ENCODE results near the gene SPATA3. TPM values are rescaled to one million over a fixed set of nuclear protein-coding genes. Genes with fewer than 3 reads are reported as not detected.
A peak's percentile ranks its signal among the peaks of the same experiment; 100 is the strongest.

SPATA3 gene
- polyA plus RNA-seq, 6 donors from 2014 or later, result not detected

DNA sequence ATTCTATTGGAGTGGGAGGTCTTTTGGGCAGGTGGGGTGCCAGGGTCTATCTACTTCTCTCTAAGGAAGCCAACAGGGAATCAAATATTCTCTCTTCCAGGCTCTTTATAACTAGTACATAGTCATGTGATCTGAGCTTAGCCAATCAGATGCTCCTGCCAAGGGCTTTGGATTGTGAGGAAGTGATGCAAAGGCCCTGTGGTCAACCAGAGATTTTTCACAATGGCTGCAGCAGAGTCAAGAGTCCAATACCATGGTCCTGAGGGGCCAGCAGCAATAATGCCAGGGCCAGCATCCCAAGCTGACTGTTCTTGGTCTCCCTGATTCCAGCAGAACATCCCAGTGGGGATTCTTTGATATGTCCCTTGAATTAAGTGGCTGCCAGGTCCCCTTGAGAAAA lies 33.0 kb downstream of the SPATA3 start:
- H3K9me3 Mint-ChIP-seq, result peaks cover 0 to 2% (median 0%) of the 10 kb centered on the region in 7 donors

DNA sequence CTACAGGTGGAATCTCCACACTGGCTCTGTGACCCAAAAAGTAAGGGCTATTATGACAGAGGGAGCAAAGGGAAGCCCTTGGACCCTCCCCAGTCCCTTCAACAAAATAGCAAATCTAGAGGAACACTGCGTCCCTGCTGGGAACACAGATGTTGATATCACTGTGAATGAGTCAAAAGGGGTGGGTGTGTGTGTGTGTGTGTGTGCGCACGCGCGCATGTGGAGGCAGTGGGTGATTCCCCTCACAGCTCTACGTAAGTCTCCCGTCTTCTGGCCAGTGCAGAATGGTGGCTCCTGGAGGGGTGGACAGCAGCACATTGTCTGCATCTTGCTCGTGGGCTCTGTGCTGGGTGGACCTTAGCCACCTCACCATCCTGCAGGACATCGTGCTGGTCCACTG lies 33.6 kb downstream of the SPATA3 start:
- DNase-seq (no peak), ATAC-seq (ENCODE audit: low read depth in 2 of 2) (no peak)
- peaks cover 0 to 31% (median 10%) of the 10 kb centered on the region in 3 donors for H3K27me3 Mint-ChIP-seq
- H3K27ac Mint-ChIP-seq, result no peak overlapping the region
- no peak overlapping the region for H3K4me3 Mint-ChIP-seq
- peaks cover 0 to 2% (median 0%) of the 10 kb centered on the region in 7 donors for H3K9me3 Mint-ChIP-seq
- peaks cover 3 to 11% (median 8%) of the 10 kb centered on the region in 3 donors for H3K4me1 Mint-ChIP-seq
- H3K36me3 Mint-ChIP-seq, result no peaks in the 10 kb centered on the region

More for the DNA sequence above, 33.0 kb downstream of the SPATA3 start:
- peaks cover 0 to 31% (median 11%) of the 10 kb centered on the region in 3 donors for H3K27me3 Mint-ChIP-seq
- DNase-seq (no peak), ATAC-seq (ENCODE audit: low read depth in 2 of 2) (no peak)
- H3K27ac Mint-ChIP-seq, result no peak overlapping the region
- no peaks in the 10 kb centered on the region for H3K36me3 Mint-ChIP-seq
- H3K4me3 Mint-ChIP-seq, result no peak overlapping the region
- peaks cover 0 to 5% (median under 1%) of the 10 kb centered on the region in 3 donors for H3K4me1 Mint-ChIP-seq

DNA sequence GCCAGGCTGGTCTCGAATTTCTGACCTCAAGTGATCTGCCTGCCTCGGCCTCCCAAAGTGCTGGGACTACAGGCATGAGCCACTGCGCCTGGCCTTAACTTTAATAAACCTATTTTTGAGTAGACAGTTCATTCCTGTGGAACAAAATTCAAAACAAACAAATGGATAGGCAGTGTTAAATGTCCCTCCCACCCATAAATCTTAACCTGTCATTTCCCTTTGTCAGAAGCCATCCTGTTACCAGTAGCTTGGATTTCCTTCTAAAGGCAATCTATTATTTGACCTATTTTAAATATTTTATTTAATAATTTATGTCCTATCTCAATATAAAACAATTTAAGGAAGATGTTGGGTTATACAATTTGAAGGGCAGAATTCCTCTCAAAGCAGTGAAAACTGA lies 34.8 kb downstream of the SPATA3 start:
- Mint-ChIP-seq H3K27ac (no peak overlapping the region), H3K9me3 (peaks cover 0 to 2% (median 0%) of the 10 kb centered on the region in 7 donors), H3K4me1 (peaks cover 6 to 16% (median 16%) of the 10 kb centered on the region in 3 donors), H3K27me3 (peaks cover 0 to 28% (median 11%) of the 10 kb centered on the region in 3 donors), H3K36me3 (no peaks in the 10 kb centered on the region), H3K4me3 (no peak overlapping the region)
- DNase-seq, result no peak
- ATAC-seq (ENCODE audit: low read depth in 2 of 2), result no peak

DNA sequence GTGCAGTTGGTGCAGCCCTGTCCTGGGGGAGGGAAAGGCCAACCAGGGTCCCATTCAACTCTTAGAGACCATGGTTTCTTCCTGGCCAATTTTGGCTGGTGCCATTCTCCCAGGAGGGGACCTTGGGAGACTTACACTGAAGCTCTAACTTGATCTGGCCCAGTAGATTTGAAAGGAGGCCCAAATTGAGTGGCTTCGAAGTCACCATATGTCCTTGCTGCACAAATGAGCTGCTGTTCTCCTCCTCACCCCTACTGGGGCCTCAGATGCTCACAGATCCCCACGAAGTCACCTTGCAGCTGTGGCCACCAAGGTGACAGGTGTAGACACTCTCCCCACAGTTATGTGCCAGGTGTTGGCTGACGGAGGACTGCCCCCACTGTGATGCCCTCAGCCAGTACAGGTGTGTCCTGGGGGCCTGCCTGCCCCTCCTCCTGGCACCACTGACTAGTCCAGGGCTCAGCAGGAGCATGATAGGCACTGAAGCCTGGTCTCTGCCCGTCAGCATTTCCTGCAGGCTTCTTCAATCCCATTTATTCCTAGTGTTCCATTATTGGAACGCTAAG lies 36.7 kb downstream of the SPATA3 start:
- H3K27me3 Mint-ChIP-seq, result peaks cover 11 to 36% (median 17%) of the 10 kb centered on the region in 3 donors
- no peak for DNase-seq

DNA sequence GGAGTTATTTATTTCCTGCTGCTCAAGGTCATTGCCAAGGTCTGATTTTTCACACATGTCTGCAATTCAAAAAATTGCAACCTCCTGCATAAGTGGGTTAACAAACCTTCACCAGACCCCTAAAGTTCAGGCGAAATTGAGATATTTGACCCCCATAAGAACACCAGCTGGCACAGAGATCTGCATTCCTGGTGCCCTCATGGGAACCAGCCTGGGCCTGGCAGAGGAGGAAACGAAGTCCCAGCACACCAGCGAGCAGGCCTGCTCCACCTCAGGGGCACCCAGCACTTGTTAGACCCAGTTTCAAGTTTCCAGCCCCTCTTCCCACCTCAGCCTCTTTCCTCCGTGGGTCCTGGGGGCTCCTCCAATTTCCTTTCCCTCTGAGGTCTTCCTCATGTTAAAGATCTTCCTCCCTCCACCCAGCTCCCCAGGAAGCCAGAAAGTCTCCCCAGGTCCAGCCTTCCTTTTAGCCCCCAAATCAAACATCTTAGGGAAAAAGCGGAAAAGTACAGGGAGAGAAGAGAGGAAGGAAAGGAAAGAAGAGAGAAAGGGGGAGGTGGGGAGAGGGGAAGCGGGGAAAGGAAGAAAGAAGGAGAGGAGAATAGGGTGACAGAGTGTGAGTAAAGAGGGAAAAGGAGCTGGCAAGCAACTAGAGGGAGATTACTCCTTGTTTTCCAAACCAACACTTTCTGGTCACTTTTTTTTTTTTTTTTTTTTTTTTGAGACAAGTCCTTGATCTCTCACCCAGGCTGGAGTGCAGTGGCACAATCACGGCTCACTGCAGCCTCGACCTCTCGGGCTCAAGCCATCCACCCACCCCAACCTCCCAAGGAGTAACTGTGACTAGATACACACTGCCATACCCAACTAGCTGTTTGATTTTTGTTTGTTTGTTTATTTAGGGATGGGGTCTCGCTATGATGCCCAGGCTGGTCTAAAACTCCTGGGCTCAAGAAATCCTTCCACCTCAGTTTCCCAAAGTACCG lies 37.5 kb downstream of the SPATA3 start:
- H3K4me3 Mint-ChIP-seq, result no peak overlapping the region

More for the DNA sequence above, 36.7 kb downstream of the SPATA3 start:
- Mint-ChIP-seq H3K27ac (no peak overlapping the region), H3K4me3 (no peak overlapping the region), H3K36me3 (no peaks in the 10 kb centered on the region), H3K9me3 (peaks cover 0 to 2% (median 0%) of the 10 kb centered on the region in 7 donors), H3K4me1 (peaks cover 6 to 24% (median 16%) of the 10 kb centered on the region in 3 donors)
- ATAC-seq (ENCODE audit: low read depth in 2 of 2), result no peak

DNA sequence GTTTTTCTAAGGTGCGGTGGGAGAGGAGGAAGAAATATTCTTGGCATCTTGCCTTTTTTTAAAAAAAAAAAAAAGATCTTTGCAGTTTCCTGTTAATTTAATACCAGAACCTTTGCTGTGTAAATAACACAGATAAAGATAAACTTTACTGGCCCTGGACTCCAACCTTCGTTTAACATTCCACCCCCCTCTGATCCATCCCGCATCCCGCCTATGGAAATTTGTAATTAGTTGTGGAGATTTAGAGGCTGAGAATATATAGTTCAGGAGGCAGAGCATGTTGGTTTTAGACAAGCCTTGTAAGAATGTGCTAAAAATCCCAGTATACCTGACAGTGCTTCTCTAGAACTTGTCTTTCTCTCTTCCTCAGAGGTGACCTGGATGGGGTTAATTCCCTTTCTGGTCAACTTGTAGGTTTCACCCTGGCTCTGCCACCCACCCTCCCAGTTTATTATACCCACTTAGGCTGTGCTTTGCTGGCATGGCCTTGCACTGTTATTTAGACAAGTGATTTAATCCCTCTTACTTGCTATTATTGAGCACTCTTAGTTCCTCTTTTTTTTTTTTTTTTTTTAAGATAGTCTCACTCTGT lies 38.5 kb downstream of the SPATA3 start:
- peak overlapping the region in 1 of 6 donors; percentile 4 for H3K27ac Mint-ChIP-seq
- DNase-seq, result peak; percentile 21
- peak; percentile 77 for ATAC-seq (ENCODE audit: low read depth in 2 of 2)
- H3K4me3 Mint-ChIP-seq, result peak overlapping the region in 1 of 8 donors; percentile 59
- H3K36me3 Mint-ChIP-seq, result no peaks in the 10 kb centered on the region
- H3K9me3 Mint-ChIP-seq, result peaks cover 0 to 2% (median 0%) of the 10 kb centered on the region in 7 donors
- peaks cover 10 to 32% (median 21%) of the 10 kb centered on the region in 3 donors for H3K4me1 Mint-ChIP-seq
- peaks cover 27 to 46% (median 30%) of the 10 kb centered on the region in 3 donors for H3K27me3 Mint-ChIP-seq

More for the DNA sequence above, 37.5 kb downstream of the SPATA3 start:
- Mint-ChIP-seq H3K36me3 (no peaks in the 10 kb centered on the region), H3K27me3 (peaks cover 17 to 37% (median 20%) of the 10 kb centered on the region in 3 donors), H3K9me3 (peaks cover 0 to 2% (median 0%) of the 10 kb centered on the region in 7 donors), H3K27ac (no peak overlapping the region), H3K4me1 (peaks cover 10 to 28% (median 21%) of the 10 kb centered on the region in 3 donors)
- DNase-seq (no peak), ATAC-seq (ENCODE audit: low read depth in 2 of 2) (no peak)

DNA sequence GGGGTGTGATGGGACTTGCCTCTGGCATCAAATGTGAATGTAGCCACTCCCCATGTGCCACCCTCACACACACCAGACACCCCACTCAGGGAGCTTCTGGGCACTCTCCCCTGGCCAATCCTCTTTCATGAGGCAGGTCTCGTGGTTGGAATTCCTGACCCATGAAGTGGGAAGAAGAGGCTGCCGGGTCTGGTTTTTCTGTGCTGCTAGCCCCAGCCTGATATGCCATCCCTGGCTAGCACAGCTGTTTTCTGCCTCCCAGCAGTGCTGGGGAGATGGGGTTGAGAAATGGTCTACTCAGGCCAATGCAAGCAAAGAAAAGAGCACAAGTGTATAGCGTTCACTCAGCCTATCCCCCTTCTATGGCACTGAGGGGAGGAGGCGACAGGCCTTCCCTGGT lies 40.2 kb downstream of the SPATA3 start:
- ATAC-seq (ENCODE audit: low read depth in 2 of 2), result no peak
- H3K4me1 Mint-ChIP-seq, result peaks cover 10 to 32% (median 21%) of the 10 kb centered on the region in 3 donors
- peaks cover 44 to 64% (median 45%) of the 10 kb centered on the region in 3 donors for H3K27me3 Mint-ChIP-seq
- peaks cover 0 to 2% (median 0%) of the 10 kb centered on the region in 7 donors for H3K9me3 Mint-ChIP-seq
- H3K27ac Mint-ChIP-seq, result no peak overlapping the region
- H3K36me3 Mint-ChIP-seq, result no peaks in the 10 kb centered on the region
- DNase-seq, result no peak
- H3K4me3 Mint-ChIP-seq, result peak overlapping the region in 4 of 8 donors; percentile 32 to 80 (median 42)

DNA sequence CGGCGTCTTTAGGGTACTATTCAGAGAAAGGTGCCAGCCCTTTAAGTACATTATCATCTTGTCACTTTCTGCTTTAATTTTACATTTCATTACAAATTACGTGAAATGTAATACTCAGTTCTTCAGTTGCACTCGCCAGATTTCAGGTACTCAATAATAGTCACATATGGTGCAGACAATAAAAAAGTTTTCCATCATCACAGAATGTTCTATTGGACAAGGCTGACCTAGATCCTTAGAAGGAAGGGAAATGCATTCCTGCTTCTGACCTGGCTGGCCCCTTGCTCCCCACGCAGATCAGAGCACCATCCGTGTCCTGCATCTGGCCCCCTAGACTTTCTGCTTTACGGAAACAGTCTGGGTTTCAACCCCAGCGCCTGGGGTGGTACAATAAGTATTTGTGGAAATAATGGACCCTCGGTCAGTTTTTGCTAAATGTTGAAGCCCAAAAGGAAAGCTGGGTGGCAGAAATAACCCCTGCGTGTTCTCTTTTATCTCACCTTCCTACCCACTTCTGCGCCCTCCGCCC lies 40.7 kb downstream of the SPATA3 start:
- no peaks in the 10 kb centered on the region for H3K9me3 Mint-ChIP-seq
- peaks cover 48 to 69% (median 49%) of the 10 kb centered on the region in 3 donors for H3K27me3 Mint-ChIP-seq
- H3K4me3 Mint-ChIP-seq, result peak overlapping the region in 6 of 8 donors; percentile 32 to 80 (median 56)
- no peaks in the 10 kb centered on the region for H3K36me3 Mint-ChIP-seq
- H3K27ac Mint-ChIP-seq, result no peak overlapping the region
- peaks cover 10 to 32% (median 21%) of the 10 kb centered on the region in 3 donors for H3K4me1 Mint-ChIP-seq
- DNase-seq, result no peak
- ATAC-seq (ENCODE audit: low read depth in 2 of 2), result no peak

DNA sequence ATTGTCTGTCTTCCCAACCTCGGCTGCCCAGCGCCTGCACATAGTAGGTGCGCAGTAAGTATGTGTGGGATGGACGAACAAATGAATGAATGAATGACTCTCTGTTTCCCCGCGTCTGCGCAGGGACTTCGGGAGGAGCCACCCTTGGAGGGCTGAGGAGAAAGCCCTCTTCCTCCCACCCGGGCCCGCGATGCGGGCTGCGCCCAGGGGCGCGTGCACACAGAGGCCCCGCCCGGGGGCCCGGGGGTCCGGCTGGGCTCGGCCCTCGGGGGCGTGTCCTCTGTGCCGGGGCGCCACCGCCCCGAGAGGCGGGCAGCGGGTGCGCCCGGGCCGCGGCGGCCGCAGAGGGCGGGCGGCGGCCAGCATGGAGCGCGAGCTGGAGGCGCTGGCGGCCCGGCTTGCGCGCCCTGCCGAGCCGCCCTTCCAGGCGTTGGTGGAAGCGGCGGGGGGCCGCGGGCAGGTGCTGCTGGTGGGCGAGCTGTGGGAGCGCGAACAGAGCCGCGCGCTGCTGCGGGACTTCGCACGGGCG lies 41.3 kb downstream of the SPATA3 start, which contains the start of gene C2orf72:
Gene C2orf72 (plus strand): TSS at position 322 of the 529 bp plus-strand sequence. CDS start 43 bp downstream, at position 365.
- ATAC-seq (ENCODE audit: low read depth in 2 of 2), result peak; percentile 11 to 29

DNA sequence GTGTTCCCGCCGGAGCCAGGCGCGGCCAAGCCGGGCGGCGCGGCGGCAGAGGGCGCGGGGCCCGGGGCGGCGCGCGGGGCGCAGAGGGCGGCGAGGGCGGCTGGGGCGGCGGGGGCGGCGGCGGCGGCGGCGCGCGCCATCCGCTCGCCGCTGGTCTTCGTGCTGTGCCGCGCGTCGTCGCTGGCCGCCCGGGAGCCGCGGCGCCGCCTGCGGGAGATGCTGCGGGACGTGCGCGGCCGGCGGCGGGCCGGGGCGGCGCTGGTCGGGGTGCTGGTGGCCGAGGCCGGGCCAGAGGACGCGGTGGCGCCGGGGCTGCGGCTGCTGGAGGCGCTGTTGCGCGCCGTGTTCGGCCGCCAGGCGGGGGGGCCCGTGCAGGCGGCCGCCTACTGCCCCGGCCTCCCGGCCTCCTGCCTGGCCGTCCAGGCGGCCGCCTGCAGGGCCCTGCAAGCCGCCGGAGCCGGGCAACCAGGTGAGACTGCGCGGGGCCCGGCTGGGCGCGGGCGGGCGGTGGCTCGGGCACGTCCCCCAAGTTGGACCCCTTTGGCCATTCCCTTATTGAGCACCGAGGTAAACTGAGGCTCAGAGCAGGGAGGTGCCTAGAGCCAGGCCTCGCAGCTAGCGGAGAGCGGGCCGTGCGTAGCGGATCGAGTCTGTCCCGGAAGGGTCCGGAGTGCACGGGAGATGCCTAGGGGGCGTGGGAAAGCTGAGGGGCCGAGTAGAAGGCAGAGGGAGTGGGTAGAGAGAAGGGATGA lies 42.0 kb downstream of the SPATA3 start:
- Mint-ChIP-seq H3K9me3 (no peaks in the 10 kb centered on the region), H3K27ac (no peak overlapping the region), H3K27me3 (peaks cover 48 to 68% (median 56%) of the 10 kb centered on the region in 3 donors), H3K4me1 (peaks cover 10 to 32% (median 21%) of the 10 kb centered on the region in 3 donors), H3K36me3 (no peaks in the 10 kb centered on the region), H3K4me3 (peak overlapping the region in 7 of 8 donors; percentile 64 to 85 (median 70))
- DNase-seq, result no peak
- peak; percentile 40 to 43 for ATAC-seq (ENCODE audit: low read depth in 2 of 2)

More for the DNA sequence above, 41.3 kb downstream of the SPATA3 start, which contains the start of gene C2orf72:
- H3K4me3 Mint-ChIP-seq, result peak within 1 kb of the TSS; percentile 46 to 85 (median 70)
- DNase-seq, result no peak
- H3K27me3 Mint-ChIP-seq, result peaks cover 46 to 71% (median 55%) of the 10 kb centered on the region in 3 donors
- H3K27ac Mint-ChIP-seq, result no peak within 1 kb of the TSS
- H3K9me3 Mint-ChIP-seq, result no peaks in the 10 kb centered on the region
- H3K36me3 Mint-ChIP-seq, result no peaks in the 10 kb centered on the region
- H3K4me1 Mint-ChIP-seq, result peaks cover 10 to 32% (median 21%) of the 10 kb centered on the region in 3 donors

DNA sequence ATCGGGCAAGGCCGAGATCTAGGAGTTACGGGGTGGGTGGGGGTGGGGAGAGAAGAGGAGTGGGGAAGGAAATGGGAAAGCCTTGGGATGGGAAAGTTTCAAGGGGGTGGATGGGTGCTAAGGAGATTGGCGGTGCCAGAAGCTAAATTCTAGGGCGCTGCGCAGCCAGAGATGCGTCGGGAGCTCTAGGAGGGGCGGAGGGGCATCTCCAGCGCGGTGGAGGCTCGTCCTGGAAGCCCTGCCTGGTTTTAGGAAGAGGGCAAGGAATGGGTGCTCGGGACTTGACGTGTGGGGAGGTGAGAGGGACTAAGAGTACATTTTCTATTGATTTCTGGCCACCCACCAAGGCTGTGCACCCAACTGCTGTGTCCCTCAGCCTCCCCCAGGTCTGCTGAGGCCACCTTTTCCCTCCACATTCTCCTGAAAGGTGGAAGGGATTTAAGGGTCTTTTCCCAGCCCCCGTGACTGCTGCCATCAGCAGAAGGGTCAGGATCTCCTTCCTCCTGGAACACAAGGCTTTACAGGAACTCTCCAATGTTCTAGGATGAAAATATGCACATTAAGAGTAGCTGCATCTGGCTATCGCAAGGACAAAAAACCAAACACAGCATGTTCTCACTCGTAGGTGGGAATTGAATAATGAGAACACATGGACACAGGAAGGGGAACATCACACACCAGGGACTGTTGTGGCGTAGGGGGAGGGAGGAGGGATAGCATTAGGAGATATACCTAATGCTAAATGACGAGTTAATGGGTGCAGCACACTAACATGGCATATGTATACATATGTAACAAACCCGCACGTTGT lies 42.8 kb downstream of the SPATA3 start:
- Mint-ChIP-seq H3K27me3 (peaks cover 54 to 60% (median 56%) of the 10 kb centered on the region in 3 donors), H3K27ac (no peak overlapping the region), H3K4me1 (peaks cover 10 to 28% (median 21%) of the 10 kb centered on the region in 3 donors), H3K4me3 (peak overlapping the region; percentile 46 to 85 (median 70)), H3K36me3 (no peaks in the 10 kb centered on the region), H3K9me3 (no peaks in the 10 kb centered on the region)
- no peak for ATAC-seq (ENCODE audit: low read depth in 2 of 2)
- no peak for DNase-seq
